Uterus (tissue), 4 donors: ENCODE results near the gene OR9G4. TPM values are rescaled to one million over a fixed set of nuclear protein-coding genes. Genes with fewer than 3 reads are reported as not detected.

Experiments used
- DNase-seq, 2 donors: peaks; one replicate each; pipeline ENCODE4 v3.0.0-alpha.2; 2019 to 2020
- H3K27ac ChIP-seq, 2 donors: fragments of 200-600 bp; sonication (generic); 1 replicate in 1 of 2; 2 replicates in 1 of 2; pipeline ENCODE4 v1.5.1; 2016 to 2018
- H3K27me3 ChIP-seq, 2 donors: fragments of 200-600 bp; sonication (generic); one replicate each; pipeline ENCODE4 v1.5.1; 2018 to 2019; ENCODE audit warnings: control low read depth in 1 of 2
- H3K36me3 ChIP-seq, 2 donors: fragments of 200-600 bp; sonication (generic); one replicate each; pipeline ENCODE4 v1.5.1; 2019; ENCODE audit warnings: control low read depth in 1 of 2
- H3K4me1 ChIP-seq, 2 donors: fragments of 200-600 bp; sonication (generic); one replicate each; pipeline ENCODE4 v1.5.1; 2018 to 2019; ENCODE audit warnings: control low read depth in 1 of 2
- H3K4me3 ChIP-seq, 2 donors: fragments of 200-600 bp; sonication (generic); 1 replicate in 1 of 2; 2 replicates in 1 of 2; pipeline ENCODE4 v1.5.1; 2018 to 2019; ENCODE audit warnings: mild to moderate bottlenecking in 1 of 2
- H3K9me3 ChIP-seq, 2 donors: fragments of 200-600 bp; sonication (generic); one replicate each; pipeline ENCODE4 v1.5.1; 2019; ENCODE audit warnings: control low read depth in 1 of 2
- POLR2A ChIP-seq, 2 donors: fragments of 450-650 bp; IDR thresholded peaks; one replicate each; pipeline ENCODE4 v1.6.1; 2016; ENCODE audit warnings: antibody characterized with exemption in 2 of 2, mild to moderate bottlenecking in 1 of 2, moderate library complexity in 1 of 2
- intact Hi-C: fragments of 100-400 bp; cut with DNase I; formaldehyde crosslinking; loops from one replicate; pipeline ENCODE4 v1.15.1; 2023; ENCODE audit warnings: low total_unique reads
- total RNA-seq, 4 donors: library from RNA; depleted of rRNA in 3 of 4; stranded (reverse); fragments of >200 nt in 3 of 4; gene quantifications; one replicate each; pipeline versions ENCODE4 v1.1.0 to v1.2.4, GENCODE V29; 2014 to 2023
- TF ChIP-seq, protein P1 (sequence below), 4 experiments: fragments of 200-600 bp in 2 of 4; fragments of 450-650 bp in 2 of 4; sonication (generic) in 2 of 4; IDR thresholded peaks; one replicate each; pipeline ENCODE4 v1.5.1; 2016 to 2019; ENCODE audit warnings: antibody characterized with exemption in 4 of 4, mild to moderate bottlenecking in 2 of 4, moderate library complexity in 1 of 4
- donor health status: DM: yes; HTN: yes; CAD: no.

OR9G4 gene
- total RNA-seq, 4 donors from 2014 or later = not detected

DNA sequence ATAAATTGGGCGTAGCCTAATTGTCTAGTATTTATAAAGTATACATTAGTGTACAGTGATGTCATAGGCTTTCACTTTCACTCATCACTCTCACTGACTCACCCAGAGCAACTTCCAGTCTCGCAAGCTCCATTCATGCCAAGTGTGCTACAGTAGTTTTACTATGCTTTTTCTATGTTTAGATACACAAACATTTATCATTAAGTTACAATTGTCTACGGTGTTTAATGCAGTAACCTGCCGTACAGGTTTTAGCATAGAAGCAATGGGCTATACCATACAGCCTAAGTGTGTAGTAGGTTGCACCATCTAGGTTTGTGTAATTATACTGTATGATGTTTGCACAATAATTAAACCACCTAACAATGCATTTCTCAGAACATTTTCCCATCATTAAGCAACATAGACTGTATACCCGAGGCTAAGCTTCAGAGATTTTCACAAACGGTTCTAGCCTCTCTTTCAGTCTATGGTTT lies 32.1 kb downstream of the OR9G4 start:
- DNase-seq = no peak
- intact Hi-C loops = no loop called here
- H3K27ac ChIP-seq = no peak overlapping the region
- no peaks in the 10 kb centered on the region for H3K4me1 ChIP-seq
- no peak overlapping the region for H3K4me3 ChIP-seq
- H3K36me3 ChIP-seq = no peaks in the 10 kb centered on the region
- H3K27me3 ChIP-seq = no peaks in the 10 kb centered on the region
- no peak for TF ChIP-seq POLR2A (IDR thresholded peaks at IDR 0.05)
- TF ChIP-seq, protein P1, sequence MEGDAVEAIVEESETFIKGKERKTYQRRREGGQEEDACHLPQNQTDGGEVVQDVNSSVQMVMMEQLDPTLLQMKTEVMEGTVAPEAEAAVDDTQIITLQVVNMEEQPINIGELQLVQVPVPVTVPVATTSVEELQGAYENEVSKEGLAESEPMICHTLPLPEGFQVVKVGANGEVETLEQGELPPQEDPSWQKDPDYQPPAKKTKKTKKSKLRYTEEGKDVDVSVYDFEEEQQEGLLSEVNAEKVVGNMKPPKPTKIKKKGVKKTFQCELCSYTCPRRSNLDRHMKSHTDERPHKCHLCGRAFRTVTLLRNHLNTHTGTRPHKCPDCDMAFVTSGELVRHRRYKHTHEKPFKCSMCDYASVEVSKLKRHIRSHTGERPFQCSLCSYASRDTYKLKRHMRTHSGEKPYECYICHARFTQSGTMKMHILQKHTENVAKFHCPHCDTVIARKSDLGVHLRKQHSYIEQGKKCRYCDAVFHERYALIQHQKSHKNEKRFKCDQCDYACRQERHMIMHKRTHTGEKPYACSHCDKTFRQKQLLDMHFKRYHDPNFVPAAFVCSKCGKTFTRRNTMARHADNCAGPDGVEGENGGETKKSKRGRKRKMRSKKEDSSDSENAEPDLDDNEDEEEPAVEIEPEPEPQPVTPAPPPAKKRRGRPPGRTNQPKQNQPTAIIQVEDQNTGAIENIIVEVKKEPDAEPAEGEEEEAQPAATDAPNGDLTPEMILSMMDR (IDR thresholded peaks at IDR 0.05) = no peak
- no peaks in the 10 kb centered on the region for H3K9me3 ChIP-seq

DNA sequence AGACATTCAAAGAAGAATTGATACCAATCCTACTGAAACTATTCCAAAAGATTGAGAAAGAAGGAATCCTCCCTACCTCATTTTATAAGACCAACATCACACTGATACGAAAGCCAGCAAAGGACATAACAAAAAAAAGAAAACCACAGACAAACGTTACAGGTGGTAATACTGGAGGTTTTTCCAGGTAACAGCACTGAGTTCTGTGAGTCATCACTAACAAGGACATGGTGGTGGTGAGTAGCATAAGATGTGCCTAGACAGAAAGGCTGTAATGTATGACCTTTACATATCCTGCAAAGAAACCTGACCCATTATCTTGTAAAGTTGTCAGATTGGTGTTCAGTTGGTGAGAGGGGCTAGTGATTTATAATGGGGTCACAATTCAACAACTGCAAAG lies 34.3 kb downstream of the OR9G4 start:
- Histone ChIP-seq H3K4me3 (no peak overlapping the region), H3K27me3 (no peaks in the 10 kb centered on the region), H3K27ac (no peak overlapping the region), H3K4me1 (no peaks in the 10 kb centered on the region), H3K9me3 (no peaks in the 10 kb centered on the region), H3K36me3 (no peaks in the 10 kb centered on the region)
- intact Hi-C loops = no loop called here
- no peak for DNase-seq
- no peak for TF ChIP-seq POLR2A (IDR thresholded peaks at IDR 0.05)
- TF ChIP-seq, protein P1 (IDR thresholded peaks at IDR 0.05) = no peak

DNA sequence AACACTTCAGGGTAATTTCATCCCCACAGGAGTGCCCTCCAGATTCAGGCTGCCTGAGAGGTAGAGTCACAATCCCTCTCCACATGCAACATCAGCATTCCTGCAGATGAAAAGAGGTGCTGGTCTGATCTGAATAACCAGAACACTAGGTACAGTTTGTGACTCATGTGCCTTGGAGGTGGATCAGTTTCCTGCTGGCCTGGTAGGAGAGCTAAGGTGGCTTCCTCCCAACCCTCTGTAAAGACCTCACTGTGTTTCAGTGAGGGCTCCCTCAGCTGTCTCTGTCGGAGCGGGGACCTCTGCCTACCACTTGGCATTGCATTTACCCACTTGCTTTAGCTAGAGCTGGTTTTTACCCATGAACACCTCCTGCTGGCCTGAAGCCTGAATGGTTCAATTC lies 42.0 kb downstream of the OR9G4 start:
- no peaks in the 10 kb centered on the region for H3K4me1 ChIP-seq
- no peaks in the 10 kb centered on the region for H3K9me3 ChIP-seq
- no peaks in the 10 kb centered on the region for H3K27me3 ChIP-seq
- H3K27ac ChIP-seq = no peak overlapping the region
- H3K36me3 ChIP-seq = no peaks in the 10 kb centered on the region
- no peak for TF ChIP-seq POLR2A (IDR thresholded peaks at IDR 0.05)
- TF ChIP-seq, protein P1 (IDR thresholded peaks at IDR 0.05) = no peak
- DNase-seq = no peak
- H3K4me3 ChIP-seq = no peak overlapping the region
- intact Hi-C loops = no loop called here

DNA sequence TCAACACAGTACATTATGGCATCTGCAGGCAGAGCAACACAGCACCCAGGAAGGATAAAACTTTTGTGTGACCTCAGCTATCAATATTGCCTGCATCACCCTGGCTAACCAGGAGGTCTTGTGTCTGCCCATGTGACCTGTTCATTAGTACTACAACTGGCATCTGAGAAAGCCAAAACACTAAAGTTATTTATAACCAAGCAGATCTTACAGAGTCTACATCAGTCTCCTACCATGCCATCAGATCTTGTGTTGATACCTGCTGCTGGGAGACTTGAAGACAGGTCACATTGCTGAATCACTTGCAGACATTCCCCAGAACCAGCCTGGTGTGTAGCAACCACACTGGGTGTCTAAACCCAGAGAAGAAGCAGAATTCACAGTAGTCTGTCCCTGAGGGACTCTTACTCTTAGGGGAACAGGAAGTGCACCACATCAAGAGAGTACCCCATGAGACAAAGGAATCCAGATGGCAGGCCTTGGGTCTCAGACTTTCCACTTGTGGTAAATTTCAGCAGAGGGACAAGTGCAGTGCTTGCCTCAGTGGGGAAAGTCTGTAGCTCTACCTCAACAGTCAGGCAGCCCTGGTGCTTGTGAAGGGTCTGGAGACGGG lies 42.6 kb downstream of the OR9G4 start:
- H3K27ac ChIP-seq = no peak overlapping the region
- DNase-seq = no peak
- TF ChIP-seq, protein P1 (IDR thresholded peaks at IDR 0.05) = no peak
- no peak for TF ChIP-seq POLR2A (IDR thresholded peaks at IDR 0.05)

DNA sequence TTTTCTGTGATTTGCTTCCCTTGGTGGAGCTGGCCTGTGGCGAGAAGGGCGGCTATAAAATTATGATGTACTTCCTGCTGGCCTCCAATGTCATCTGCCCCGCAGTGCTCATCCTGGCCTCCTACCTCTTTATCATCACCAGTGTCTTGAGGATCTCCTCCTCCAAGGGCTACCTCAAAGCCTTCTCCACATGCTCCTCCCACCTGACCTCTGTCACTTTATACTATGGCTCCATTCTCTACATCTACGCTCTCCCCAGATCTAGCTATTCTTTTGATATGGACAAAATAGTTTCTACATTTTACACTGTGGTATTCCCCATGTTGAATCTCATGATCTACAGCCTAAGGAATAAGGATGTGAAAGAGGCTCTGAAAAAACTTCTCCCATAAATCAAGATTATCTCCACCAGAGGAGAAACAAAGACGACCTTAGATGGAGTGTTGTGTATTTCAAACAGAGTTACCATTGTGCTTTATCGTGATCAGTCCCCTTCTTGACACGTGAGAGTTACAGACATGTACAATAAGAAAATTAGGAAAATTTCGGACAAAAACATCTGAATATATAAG lies 47.5 kb downstream of the OR9G4 start:
- DNase-seq = no peak
- intact Hi-C loops = no loop called here
- TF ChIP-seq, protein P1 (IDR thresholded peaks at IDR 0.05) = no peak
- no peak for TF ChIP-seq POLR2A (IDR thresholded peaks at IDR 0.05)

More for the DNA sequence above, 42.6 kb downstream of the OR9G4 start:
- Histone ChIP-seq H3K9me3 (no peaks in the 10 kb centered on the region), H3K27me3 (no peaks in the 10 kb centered on the region), H3K4me1 (no peaks in the 10 kb centered on the region), H3K36me3 (no peaks in the 10 kb centered on the region), H3K4me3 (no peak overlapping the region)
- intact Hi-C loops = no loop called here

More for the DNA sequence above, 47.5 kb downstream of the OR9G4 start:
- no peaks in the 10 kb centered on the region for H3K9me3 ChIP-seq
- H3K4me1 ChIP-seq = no peaks in the 10 kb centered on the region
- H3K36me3 ChIP-seq = no peaks in the 10 kb centered on the region
- H3K27ac ChIP-seq = no peak overlapping the region
- no peaks in the 10 kb centered on the region for H3K27me3 ChIP-seq
- H3K4me3 ChIP-seq = no peak overlapping the region
